Right lobe of liver (tissue), 4 donors: ENCODE measurements around the gene BICD2.

Source experiments
- CTCF ChIP-seq, 4 donors: fragments of 200-600 bp in 3 of 4; fragments of 450-650 bp in 1 of 4; IDR thresholded peaks; one replicate each; pipeline versions ENCODE4 v1.5.1 to v1.8.0; 2016 to 2022; ENCODE audit warnings: antibody characterized with exemption in 4 of 4, mild to moderate bottlenecking in 2 of 4
- POLR2A ChIP-seq: fragments of 450-650 bp; IDR thresholded peaks from one replicate; pipeline ENCODE4 v1.6.1; 2017; ENCODE audit warnings: antibody characterized with exemption, mild to moderate bottlenecking
- donor health status: DM: no; HTN: no; CAD: no.
- donor health status: DM: no; HTN: no; CAD: no.
- donor health status: DM: no; HTN: yes; CAD: no.

GRCh38 chr9:92786298-92786697 lies 21.7 kb upstream of the BICD2 start:
- TF ChIP-seq CTCF (IDR thresholded peaks at IDR 0.05) (no peak), POLR2A (no peak)
